Neural cell (in vitro differentiated cells): ENCODE results near the gene FAM124A. TPM values are rescaled to one million over a fixed set of nuclear protein-coding genes. Genes with fewer than 3 reads are reported as not detected.

ENCODE experiments used
- H2AFZ ChIP-seq: fragments of 200-600, 300-800 bp; sonication (generic), shearing (Covaris generic); 2 replicates; pipeline ENCODE4 v1.6.0; 2014; ENCODE audit warnings: low read depth, mild to moderate bottlenecking, antibody characterized with exemption, low read length, moderate library complexity
- H3F3A ChIP-seq: fragments of 200-600 bp; shearing (Covaris generic); 2 replicates; pipeline ENCODE4 v1.6.1; 2016; ENCODE audit warnings: mild to moderate bottlenecking, moderate library complexity, mixed read lengths, antibody characterized with exemption, low read length; ENCODE audit not compliant: insufficient read depth, poor library complexity, severe bottlenecking
- H3K27ac ChIP-seq: fragments of 200-600, 300-800 bp; sonication (generic), shearing (Covaris generic); 2 replicates; pipeline ENCODE4 v1.5.1; 2014; ENCODE audit warnings: mild to moderate bottlenecking, low read length, moderate library complexity
- H3K27me3 ChIP-seq: fragments of 300-800, 200-600 bp; sonication (generic), shearing (Covaris generic); 2 replicates; pipeline ENCODE4 v1.6.0; 2014; ENCODE audit warnings: mild to moderate bottlenecking, low read depth, low read length, moderate library complexity; ENCODE audit not compliant: insufficient read depth
- H3K36me3 ChIP-seq: fragments of 300-800, 200-600 bp; sonication (generic), shearing (Covaris generic); 2 replicates; pipeline ENCODE4 v1.5.1; 2014; ENCODE audit warnings: mild to moderate bottlenecking, antibody characterized with exemption, low read length, moderate library complexity; ENCODE audit not compliant: insufficient read depth
- H3K4me2 ChIP-seq: fragments of 300-800, 200-600 bp; sonication (generic), shearing (Covaris generic); 2 replicates; pipeline ENCODE4 v1.6.0; 2014; ENCODE audit warnings: mild to moderate bottlenecking, low read length
- H3K4me3 ChIP-seq: fragments of 300-800, 200-600 bp; sonication (generic), shearing (Covaris generic); 2 replicates; pipeline ENCODE4 v1.5.1; 2014; ENCODE audit warnings: mild to moderate bottlenecking, low read length, moderate library complexity
- H3K79me2 ChIP-seq: fragments of 200-600 bp; shearing (Covaris generic); replicated peaks from 2 replicates; pipeline ENCODE4 v1.6.0; 2014; ENCODE audit warnings: mild to moderate bottlenecking, low read length, moderate library complexity; ENCODE audit not compliant: insufficient read depth
- H3K9ac ChIP-seq: fragments of 300-800, 200-600 bp; sonication (generic), shearing (Covaris generic); 2 replicates; pipeline ENCODE4 v1.6.1; 2016; ENCODE audit warnings: mild to moderate bottlenecking, low read length, mixed read lengths
- H3K9me2 ChIP-seq: fragments of 200-600 bp; shearing (Covaris generic); 2 replicates; pipeline ENCODE4 v1.6.1; 2016; ENCODE audit warnings: mild to moderate bottlenecking, low read length, mixed read lengths; ENCODE audit not compliant: insufficient read depth
- H3K9me3 ChIP-seq: fragments of 200-600, 300-800 bp; sonication (generic), shearing (Covaris generic); 2 replicates; pipeline ENCODE4 v1.6.1; 2016; ENCODE audit warnings: mild to moderate bottlenecking, mixed run types, low read length, moderate library complexity, mixed read lengths
- H4K20me1 ChIP-seq: fragments of 200-600 bp; shearing (Covaris generic); 2 replicates; pipeline ENCODE4 v1.6.1; 2016; ENCODE audit warnings: mild to moderate bottlenecking, mixed run types; ENCODE audit not compliant: insufficient read depth
- CTCF ChIP-seq: fragments of 450-650 bp; IDR thresholded peaks from 2 replicates; pipeline ENCODE4 v1.5.1; 2014; ENCODE audit warnings: antibody characterized with exemption, mild to moderate bottlenecking, moderate library complexity; ENCODE audit not compliant: poor library complexity, severe bottlenecking
- EP300 ChIP-seq: fragments of 450-650 bp; conservative IDR thresholded peaks from 2 replicates; pipeline ENCODE4 v1.6.1; 2014; ENCODE audit warnings: antibody characterized with exemption, mild to moderate bottlenecking, moderate library complexity; ENCODE audit not compliant: poor library complexity, severe bottlenecking
- EZH2 ChIP-seq: fragments of 200-600, 300-800 bp; shearing (Covaris generic), sonication (generic); IDR thresholded peaks from 2 replicates; pipeline ENCODE4 v1.6.1; 2014; ENCODE audit warnings: antibody characterized with exemption, low read length, borderline replicate concordance, mild to moderate bottlenecking; ENCODE audit not compliant: insufficient read depth, poor library complexity, severe bottlenecking
- MXI1 ChIP-seq: fragments of 450-650 bp; conservative IDR thresholded peaks from 2 replicates; pipeline ENCODE4 v1.6.1; 2014; ENCODE audit warnings: antibody characterized with exemption, mild to moderate bottlenecking; ENCODE audit not compliant: poor library complexity, severe bottlenecking
- POLR2AphosphoS5 ChIP-seq: IDR thresholded peaks from 2 replicates; pipeline ENCODE4 v1.6.1; 2012
- RAD21 ChIP-seq: fragments of 450-650 bp; conservative IDR thresholded peaks from 2 replicates; pipeline ENCODE4 v1.6.1; 2014; ENCODE audit warnings: antibody characterized with exemption, mild to moderate bottlenecking, moderate library complexity
- REST ChIP-seq: IDR thresholded peaks from 2 replicates; pipeline ENCODE4 v1.6.1; 2012; ENCODE audit warnings: borderline replicate concordance
- SMC3 ChIP-seq: fragments of 450-650 bp; conservative IDR thresholded peaks from 2 replicates; pipeline ENCODE4 v1.6.1; 2014; ENCODE audit warnings: antibody characterized with exemption, mild to moderate bottlenecking, moderate library complexity; ENCODE audit not compliant: poor library complexity
- TAF1 ChIP-seq: IDR thresholded peaks from 2 replicates; pipeline ENCODE4 v1.6.1; 2012; ENCODE audit warnings: low read depth
- polyA plus RNA-seq: library from polyadenylated mRNA; depleted of rRNA; stranded (reverse); fragments of >200 nt; gene quantifications from 2 replicates; pipeline ENCODE4 v1.2.3, GENCODE V29; 2014

The FAM124A gene
- polyA plus RNA-seq, 1 donor from 2014 or later: 3.0 TPM

DNA sequence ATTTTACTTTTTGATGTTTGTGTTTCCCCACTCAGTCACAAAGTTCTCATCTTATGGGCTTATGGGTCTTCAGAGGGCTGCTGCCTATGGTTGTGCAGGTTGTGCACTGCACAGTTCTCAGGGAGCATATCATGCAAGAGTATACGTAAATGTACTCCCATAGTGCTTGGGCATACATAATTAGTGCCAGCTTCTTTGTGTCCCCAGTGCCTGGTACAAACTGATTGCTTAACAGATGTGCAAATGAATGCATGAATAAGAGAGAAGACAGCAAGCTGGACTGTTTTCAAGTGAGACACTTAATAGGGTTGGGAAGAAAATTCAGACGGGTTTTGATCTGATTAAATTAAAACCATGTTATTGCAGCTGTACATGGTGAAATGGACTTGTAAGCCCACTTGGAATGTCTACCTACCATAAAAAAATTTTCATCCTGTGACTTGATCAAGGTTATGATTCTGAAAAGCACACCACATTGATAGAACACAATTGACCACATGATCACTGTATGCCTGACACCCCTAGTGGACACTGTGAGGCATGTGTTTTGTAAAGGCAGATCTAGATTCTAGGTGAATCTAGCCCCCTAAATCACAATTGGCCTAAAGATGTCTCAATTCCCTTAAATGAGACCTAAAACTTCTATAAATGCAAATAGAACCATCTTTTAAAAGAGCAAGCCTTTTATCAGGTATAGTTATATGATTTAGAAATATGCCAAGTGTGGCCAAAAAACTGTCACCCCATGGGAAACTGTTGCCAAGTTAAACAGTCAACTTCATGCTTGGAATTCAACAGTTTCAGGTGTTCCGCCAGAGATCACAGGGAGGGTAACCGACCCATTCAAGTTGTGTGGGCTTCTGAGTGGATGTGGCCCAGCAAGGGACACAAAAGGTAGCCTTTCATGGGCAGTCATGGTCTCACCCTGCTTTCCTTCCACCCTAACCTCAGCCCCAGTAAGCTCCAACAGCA lies 27.9 kb downstream of the FAM124A start:
- H3K27ac ChIP-seq: no peak overlapping the region
- H4K20me1 ChIP-seq: no peaks in the 10 kb centered on the region
- H2AFZ ChIP-seq: no peak overlapping the region
- no peak overlapping the region for H3K9ac ChIP-seq
- no peaks in the 10 kb centered on the region for H3F3A ChIP-seq
- no peak overlapping the region for H3K4me3 ChIP-seq
- H3K36me3 ChIP-seq: no peaks in the 10 kb centered on the region
- H3K9me3 ChIP-seq: no peaks in the 10 kb centered on the region
- H3K9me2 ChIP-seq: no peaks in the 10 kb centered on the region
- no peaks in the 10 kb centered on the region for H3K79me2 ChIP-seq
- TF ChIP-seq EP300: no peak
- TF ChIP-seq SMC3: no peak
- TF ChIP-seq RAD21: no peak
- H3K27me3 ChIP-seq: no peaks in the 10 kb centered on the region
- no peak overlapping the region for H3K4me2 ChIP-seq

GRCh38 chr13:51251480-51251879 lies 29.3 kb downstream of the FAM124A start:
- no peaks in the 10 kb centered on the region for H3K79me2 ChIP-seq
- H3K27me3 ChIP-seq: no peaks in the 10 kb centered on the region
- H3K27ac ChIP-seq: no peak overlapping the region
- H3K9me2 ChIP-seq: no peaks in the 10 kb centered on the region
- no peak overlapping the region for H2AFZ ChIP-seq
- H3K36me3 ChIP-seq: no peaks in the 10 kb centered on the region
- no peaks in the 10 kb centered on the region for H3K9me3 ChIP-seq
- no peak for TF ChIP-seq EP300
- TF ChIP-seq MXI1: no peak
- TF ChIP-seq REST: no peak
- TF ChIP-seq SMC3: no peak
- TF ChIP-seq TAF1: no peak
- TF ChIP-seq POLR2AphosphoS5: no peak
- no peak for TF ChIP-seq RAD21
- no peak for TF ChIP-seq EZH2
- no peak for TF ChIP-seq CTCF
- no peak overlapping the region for H3K4me2 ChIP-seq
- H3F3A ChIP-seq: no peaks in the 10 kb centered on the region
- no peaks in the 10 kb centered on the region for H4K20me1 ChIP-seq
- no peak overlapping the region for H3K9ac ChIP-seq
- H3K4me3 ChIP-seq: no peak overlapping the region
